ENCODE data around the gene CEACAM19.
"Not testable (repeated sequence)": the region's sequence is repeated elsewhere in the genome, so short reads cannot be mapped to it uniquely, and the experiment has no call there.

Gene CEACAM19

DNA sequence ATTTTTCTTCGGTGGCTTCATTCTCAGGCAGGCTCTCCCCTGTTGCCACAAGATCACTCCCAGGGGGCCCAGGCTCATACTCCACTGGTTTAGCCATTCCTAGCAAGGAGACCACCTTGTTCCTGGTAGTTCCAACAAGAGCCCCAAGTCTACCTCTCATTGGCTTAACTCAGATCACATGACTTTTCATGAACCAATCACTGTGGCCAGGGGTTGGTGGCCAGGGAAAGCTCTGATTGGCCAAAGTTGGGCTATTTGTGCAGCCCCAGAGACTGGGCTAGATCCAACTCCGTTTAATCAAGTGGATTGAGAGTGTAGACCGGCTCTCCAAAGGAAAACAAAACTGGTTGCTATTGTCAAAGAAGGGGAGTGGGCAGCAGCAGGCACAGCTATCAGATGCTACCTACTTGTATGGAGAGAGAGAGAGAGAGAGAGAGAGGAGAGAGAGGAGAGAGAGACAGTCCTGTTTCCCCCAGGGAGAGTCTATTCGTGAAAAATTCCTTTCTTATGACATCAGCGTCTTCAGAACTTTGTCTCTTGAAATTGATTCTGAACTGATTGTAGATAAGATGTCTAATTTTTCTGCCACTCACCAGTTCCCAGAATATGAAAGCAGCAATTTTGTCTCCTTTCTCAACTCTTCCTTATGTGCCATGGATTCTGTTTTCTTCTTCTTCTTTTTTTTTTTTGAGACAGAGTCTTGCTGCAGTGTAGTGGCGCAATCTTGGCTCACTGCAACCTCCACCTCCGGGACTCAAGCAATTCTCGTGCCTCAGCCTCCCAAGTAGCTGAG lies 5.9 kb downstream of the CEACAM19 start:
- no peak for DNase-seq

DNA sequence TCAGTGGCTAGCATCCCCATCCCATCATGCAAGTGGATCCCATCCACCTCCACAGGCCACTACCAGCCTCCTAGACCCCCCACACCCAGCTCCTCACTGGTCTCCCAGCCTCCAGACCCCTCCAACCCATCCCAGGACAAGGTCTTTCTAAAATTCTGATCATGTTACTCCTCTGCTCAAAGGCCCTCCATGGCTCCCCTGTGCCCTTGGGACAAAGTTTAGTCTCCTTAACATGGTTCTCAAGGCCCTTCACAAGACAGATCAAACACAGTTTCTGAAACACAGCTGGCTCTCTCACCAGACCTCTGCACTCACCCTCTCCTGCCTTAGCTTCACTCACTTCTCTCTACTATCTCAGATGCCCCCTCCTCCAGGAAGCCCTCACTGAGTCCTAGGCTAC lies 9.3 kb downstream of the CEACAM19 start:
- no peak for DNase-seq

DNA sequence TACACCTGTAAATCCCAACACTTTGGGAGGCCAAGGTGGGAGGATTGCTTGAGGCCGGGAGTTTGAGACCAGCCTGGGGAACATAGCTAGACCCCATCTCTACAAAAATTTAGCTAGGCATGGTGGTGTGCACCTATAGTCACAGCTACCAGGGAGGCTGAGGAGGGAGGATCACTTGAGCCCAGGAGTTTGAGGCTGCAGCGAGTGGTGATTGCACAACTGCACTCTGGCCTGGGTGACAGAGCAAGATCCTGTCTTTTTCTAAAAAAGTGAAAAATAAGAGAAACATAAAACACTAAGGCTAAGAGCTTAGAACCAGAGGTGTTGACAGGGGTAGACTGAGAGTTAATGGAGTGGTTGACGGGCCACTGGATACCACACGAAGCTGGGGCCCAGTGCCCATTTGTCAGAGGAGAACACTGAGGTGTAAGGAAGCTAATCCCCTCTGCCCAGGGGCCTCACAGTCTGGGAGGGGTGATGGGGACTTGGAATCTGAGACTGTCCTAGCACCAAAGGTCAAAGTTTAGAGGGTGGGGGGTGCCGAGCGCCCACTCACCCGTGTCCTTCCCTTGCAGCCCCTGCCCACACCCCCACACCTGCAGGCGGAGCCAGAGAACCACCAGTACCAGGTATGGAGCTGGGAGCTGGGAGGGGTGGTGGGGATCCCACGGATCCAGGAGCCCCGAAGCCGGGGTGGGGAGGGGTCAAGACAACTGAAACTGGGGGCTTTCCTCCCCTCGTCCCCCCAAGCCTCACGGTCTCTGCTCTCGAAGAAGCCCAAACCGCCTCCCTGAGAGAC lies 10.9 kb downstream of the CEACAM19 start:
- no peak for DNase-seq

DNA sequence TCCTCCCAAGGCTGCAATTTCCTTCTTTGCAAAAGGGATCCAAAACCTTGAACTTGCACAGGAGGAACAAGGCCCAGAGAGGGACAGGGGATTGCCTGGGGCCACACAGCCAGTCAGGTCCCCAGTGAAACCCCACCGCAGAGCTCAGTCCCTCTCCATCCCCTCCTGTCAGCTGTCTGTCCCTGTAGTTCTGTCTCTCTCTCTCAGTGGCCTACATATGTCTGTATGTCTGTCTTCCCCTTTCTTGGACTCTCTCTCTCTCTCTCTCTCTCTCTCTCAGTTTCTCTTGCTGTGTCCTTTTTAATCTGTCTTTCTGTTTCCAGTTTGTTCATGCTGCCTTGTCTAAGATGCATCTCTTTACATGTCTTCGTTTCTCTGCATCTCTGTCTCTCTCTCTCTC lies 11.5 kb downstream of the CEACAM19 start:
- no peak for DNase-seq

DNA sequence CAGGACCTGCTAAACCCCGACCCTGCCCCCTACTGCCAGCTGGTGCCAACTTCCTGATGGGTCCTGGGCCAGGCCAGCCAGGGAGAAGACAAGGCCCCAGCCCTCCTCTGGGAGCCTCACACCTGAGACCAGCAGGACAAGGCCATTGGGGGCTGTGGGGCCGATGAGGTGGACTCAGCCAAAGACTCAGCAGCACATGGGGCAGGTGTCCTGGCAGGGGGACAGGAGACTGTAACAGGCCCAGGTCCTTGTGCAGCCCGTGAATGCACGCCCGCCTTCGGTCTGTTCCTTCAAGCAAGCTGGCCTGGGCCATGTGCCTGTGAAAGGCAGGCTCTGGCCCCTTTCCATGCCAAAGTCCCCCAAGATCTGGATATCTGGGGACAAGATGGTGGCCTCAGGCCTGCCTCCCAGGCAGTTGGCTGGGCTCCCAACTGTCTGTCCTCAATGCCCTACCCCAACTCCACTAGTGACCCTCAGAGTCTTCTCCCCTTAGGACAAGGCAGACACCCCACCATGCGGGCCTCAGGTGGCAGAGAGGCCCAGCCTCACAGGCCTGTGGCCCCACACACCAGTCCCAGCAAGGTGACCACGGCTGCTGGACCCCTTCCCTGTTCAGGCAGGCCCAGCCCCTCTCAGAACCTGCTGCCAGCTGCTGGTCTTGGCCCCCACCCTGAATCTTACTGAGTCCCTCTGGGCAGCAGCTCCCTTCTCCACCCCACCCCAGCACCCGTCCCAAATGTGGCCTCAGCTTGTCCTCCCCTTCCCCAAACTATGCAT lies 12.3 kb downstream of the CEACAM19 start:
- DNase-seq: no peak

DNA sequence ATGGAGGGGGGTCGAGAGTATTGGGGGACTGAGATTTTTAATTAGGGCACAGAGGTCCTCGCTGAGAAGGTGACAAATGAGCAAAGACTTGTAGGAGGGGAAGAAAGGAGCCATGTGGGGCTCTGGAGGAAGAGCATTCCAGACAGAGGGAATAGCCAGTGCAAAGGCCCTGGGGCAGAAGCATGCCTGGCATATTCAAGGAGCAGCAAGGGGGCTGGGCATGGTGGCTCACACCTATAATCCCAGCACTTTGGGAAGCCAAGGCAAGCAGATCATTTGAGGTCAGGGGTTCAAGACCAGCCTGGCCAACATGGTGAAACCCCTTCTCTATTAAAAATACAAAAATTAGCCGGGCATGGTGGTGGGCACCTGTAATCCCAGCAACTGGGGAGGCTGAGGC lies 13.1 kb downstream of the CEACAM19 start:
- not testable (repeated sequence) for DNase-seq

DNA sequence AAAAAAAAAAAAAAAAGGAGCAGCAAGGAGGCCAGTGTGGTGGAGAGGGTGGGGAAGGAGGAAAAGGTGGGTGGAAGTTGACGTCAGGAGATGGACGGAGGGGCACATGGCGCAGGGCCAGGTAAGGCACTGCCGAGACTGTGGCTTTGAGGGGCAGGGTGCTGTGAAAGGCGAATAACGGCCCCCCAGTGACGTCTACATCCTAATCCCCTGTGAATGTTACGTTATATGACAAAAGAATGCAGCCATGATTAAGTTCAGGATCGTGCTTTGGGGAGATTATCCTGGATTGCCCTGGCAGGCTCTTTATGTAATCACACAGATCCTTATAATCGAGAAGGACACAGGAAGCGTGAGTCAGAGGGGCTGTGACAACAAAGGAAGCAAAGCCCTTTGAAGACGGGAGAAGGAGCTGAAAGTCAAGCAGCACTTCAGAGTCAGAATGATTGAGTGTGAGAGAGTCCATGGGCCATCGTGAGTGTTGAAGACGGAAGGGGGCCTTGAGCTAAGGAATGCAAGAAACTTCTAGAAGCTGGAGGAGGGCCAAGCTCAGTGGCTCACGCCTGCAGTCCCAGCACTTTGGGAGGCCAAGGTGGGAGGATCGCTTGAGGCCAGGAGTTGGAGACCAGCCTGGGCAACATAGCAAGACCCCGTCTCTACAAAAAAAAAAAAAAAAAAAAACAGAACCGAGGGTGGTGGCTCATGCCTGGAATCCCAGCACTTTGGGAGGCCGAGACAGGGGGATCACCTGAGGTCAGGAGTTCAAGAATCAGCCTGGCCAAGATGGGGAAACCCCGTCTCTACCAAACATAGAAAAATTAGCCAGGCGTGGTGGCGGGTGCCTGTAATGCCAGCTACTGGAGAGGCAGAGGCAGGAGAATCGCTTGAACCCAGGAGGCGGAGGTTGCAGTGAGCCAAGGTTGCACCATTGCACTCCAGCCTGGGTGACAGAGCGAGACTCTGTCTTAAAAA lies 13.9 kb downstream of the CEACAM19 start:
- no peak for DNase-seq

DNA sequence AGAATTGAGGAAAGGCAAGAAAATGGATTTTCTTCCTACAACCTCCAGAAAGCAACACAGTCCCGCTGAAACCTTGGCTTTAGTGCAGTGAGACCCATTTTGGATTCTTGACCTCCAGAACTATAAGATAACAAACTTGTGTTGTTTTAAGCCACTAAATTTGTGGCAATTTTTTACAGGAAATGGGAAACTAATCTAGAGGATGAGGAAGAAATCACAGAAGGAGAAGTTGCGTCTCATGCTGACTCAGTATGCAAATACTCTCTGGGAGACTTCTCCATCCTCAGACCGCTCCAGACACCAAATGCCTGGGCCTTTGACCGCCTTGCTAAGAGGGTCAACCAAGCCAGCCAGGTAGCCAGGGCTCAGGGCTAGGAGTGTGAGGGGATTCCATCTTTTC lies 14.6 kb downstream of the CEACAM19 start:
- no peak for DNase-seq

DNA sequence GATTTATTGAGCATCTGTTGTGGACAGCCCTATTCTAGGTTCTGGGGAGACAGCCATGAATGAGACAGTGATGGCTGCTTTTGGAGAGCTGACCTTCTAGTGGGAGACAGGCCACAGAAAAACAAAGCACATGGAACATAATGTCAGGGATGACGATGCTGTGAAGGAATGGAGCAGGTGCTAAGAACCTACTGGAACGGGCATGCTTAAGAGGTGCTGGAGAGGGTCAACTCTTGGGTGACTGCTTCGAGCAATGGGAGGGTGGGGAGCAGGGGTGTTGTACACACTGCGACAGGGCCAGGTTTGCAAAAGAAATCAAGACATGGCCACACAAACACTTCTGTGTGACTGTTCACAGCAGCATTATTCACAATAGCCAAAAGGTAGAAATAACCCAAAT lies 15.6 kb downstream of the CEACAM19 start:
- DNase-seq: no peak

DNA sequence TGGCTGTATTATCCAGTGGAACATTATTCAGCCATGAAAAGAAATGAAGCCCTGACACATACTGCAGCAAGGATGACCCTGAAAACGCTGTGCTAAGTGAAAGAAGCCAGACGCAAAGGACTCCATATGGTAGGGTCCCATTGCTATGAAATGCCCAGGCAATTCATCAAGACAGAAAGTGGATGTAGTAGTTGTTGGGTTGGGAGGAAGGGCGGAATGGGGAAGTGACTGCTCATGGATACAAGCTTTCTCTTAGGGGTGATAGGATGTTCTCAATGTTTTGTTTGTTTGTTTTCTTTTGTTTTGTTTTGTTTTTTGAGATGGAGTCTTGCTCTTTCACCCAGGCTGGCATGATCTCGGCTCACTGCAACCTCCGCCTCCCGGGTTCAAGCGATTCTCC lies 16.6 kb downstream of the CEACAM19 start:
- DNase-seq: no peak

DNA sequence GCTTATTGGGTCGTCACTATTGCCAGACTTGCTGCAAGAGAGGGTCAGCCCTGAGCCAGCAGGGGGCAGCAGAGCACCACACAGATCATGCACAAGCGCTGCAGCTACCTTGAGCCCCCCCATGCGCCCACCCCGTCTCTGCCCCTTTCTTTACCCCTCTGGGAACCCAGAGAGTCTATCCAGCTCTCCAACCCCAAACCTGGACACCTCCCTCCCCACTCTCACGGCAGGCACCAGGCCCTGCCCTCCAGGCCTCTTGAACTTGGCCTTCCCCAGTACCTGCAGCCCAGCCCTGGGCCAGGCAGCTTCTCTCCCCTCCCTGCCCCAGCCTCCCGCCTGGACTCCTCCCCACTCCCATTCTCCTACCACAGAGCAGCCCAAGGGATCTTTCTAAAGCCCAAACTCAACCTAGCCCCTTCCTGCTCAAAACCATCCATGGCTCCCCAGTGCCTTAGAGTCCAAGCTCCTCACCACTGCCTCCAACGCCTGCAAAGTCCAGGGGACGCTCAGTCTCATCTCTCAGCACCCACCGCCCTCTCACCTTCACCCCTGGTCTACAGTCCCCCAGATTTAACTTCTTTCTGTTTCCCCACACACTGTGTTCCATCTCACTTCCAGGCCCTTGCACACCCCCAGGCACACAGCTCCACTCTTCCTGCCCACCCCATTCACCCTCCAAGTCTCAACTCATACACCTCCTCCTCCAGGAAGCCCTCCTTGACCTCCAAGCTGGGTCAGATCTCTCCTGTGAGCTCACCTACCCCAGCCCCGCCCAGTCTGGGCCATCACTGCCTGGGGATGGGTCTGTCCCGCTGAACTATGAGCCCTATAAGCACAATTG lies 18.2 kb downstream of the CEACAM19 start:
- peak; percentile 10 for DNase-seq

DNA sequence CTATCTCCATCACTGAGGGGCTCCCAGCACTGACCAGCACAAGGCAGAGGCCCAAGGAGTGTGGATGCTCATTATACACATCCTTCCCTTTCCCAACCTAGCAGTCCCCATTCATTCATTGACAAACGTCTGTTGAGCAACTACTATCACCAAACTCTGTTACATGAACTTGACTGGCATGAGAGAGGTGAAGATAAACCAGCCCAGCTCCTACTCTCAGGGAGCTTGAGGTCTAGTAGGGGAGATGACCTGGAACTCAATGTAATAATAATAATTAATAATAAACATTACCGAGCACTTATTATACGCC lies 18.8 kb downstream of the CEACAM19 start:
- DNase-seq: no peak

DNA sequence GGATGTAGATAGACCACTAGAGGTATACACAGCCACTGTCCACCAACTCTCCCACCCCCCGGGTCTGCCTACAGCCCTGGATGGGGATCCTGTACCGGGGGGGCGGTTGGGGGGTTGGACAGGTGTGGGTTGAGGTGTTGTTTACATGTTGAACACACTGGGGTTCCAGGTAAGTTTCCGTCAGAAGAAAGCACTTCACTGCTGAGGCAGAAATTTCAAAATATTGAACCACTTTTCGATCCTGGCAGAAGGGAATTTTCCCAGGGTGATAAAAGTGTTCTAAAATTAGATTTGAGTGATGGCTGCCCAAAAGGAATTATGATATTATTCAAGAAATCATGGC lies 21.1 kb downstream of the CEACAM19 start:
- no peak for DNase-seq

DNA sequence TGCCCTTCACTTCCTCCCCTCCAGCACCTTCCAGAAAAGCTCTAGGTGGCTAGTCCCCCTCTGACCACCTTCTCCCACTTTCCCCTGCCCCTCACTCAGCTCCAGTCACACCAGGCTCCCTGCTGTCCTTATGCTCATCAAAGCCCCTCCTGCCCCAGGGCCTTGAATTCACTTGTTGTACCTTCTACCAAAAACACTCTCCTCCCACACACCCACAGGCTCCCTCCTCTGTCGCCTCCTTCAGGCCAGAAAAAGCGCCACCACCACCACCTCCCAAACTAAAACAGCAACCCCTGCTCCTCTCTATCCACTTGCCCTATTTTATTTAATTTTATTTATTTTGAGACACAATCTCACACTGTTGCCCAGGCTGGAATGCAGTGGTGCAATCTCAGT lies 22.9 kb downstream of the CEACAM19 start:
- DNase-seq: no peak

DNA sequence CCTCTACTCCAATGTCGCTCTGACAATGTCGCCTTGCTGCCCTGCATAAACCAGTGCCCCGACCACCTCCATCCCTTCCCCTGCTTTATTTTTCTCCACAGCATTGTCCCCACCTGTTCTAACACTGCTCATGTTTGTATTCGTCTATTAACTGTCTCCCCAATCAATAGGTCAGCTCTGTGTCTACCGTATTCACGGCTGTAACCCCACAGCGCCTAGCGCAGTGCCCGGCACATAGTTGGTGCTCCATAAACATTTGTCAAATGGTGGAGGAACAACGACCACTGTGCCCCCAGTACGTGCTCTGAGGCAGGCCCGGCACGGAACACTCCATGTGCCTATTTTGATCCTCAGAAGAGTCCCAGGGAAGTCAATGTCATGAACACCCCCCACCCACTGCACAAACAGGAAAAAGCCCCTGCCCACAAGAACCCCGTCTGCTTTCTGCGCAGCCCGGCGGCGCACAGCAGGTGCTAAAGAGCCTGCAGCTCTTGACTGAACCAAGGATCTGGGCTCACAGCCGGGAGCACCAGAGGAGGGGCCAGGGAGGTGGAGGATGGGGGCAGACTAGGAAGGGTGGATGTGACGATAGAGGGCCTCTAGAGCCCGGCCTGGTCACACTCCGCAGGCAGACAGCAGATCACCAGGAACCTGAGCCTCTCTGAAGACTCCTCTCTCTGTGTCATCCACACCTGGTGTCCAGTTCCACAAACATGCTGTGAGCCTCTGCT lies 25.8 kb downstream of the CEACAM19 start:
- DNase-seq: no peak

DNA sequence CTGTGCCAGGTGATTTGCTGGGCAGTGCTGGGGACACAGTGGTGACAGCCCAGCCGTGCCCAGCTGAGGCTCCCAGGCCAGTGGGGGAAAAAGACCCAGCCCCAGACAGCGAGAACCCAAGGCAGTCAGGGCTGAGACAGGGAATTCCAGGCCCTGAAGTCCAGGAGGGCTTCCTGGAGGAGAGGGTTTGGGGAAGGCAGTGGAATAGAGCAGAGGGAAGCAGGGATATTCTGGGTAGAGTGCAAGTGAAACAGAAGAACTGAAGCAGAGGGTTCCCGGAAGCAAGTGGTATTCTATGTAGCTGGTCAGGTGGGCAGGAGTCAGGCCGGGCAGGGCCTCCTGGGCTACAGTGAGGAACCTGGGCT lies 26.4 kb downstream of the CEACAM19 start:
- DNase-seq: no peak

DNA sequence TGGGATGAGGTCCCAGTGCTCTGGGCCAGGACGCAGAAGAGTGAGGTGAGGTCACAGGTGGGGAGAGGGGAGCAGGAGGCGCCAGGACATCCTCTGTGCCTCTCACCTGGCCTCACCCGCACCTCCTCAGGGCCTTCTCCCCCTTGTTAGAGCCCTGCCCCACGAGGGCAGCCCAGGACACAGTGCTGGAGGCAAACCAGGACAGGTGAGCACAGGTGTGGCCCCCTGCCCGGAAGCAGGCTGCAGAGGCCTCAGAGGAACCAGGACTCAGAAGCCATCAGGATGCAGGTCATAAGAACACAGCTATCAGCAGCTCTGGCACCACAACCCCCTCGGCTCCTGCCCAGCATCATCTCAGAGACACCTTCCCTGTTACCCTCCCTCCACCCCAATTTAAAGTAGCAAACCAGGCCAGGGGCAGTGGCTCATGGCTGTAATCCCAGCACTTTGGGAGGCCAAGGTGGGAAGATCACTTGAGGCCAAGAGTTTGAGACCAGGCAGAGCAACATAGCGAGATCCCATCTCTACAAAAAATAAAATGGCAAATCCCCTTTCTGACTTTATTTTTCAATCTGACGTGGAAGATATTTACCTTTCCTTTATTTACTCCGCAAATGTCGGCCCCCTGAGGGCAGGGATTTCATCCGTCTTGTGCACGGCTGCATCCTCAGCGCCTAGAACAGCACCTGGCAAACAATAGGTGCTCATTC lies 27.4 kb downstream of the CEACAM19 start, which contains the start of gene CEACAM16:
Gene CEACAM16, plus strand, starts transcription at position 660 of the 710 bp plus-strand sequence. CDS start 2,306 bp downstream, outside the sequence.
- no peak for DNase-seq

DNA sequence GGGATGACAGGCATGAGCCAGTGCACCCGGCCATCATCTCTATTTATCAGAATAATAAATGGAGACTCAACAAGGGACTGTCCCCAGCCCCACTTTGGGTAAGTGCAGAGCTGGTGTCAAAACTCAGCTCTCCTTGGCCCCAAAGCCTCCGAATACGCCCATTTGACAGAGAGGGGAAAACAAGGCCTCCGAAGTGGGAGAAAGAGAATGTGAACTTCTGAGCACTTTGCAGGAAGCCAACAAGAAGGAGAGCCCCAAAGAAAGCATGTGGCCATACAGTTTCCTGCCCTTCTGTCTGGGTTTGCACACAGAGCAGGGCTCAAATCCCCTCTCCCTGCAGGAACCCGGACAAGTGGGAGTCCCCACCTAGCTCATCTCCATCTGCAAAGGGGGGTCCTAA lies 29.3 kb downstream of the CEACAM19 start:
- no peak for DNase-seq

DNA sequence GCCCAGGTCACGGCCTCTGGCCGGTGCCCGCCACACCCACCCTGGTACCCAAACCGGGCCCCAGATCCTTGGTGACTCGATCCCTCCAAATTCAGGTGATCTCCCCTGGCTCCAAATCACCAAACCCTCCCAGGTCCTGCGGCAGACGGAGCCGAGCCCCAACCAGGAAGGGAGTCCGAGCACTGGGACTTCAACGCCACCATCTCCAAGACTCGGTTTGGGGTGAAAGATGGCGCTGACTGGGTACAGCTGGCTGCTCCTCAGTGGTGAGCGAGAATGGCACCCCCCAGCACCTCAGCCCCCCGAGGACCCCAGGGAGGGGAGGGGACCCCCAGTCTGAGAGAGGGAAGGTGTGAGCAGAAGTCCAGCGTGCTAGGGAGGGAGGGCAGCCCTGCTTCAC lies 29.9 kb downstream of the CEACAM19 start:
- no peak for DNase-seq

DNA sequence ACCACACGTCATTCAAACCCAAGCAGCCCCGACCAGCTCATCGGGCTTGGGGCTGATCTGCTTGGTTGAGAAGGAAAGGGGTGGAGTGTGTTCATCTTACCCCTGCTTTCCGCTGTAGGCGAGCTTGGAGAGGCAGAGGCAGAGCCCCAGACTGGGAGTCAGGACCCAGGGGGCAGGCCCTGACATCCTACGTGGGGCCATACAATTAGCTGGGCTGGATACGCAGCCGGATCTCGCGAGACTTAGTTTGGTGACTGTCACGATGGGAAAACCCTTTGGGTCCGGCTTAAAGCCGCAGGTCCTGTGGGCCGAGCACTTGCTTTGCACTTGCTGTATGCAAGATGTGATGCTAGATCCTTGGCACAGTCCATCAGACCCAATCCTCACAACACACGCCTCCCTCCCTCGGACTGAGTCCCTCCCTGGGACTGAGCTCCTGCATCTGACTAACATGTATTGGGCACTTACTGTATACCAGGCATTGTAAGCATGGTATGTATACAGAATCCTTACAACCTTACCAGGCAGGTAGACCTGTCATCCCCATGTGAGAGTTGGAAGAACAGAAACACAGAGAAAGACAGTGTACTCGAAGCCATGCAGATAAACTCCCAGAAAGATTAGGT lies 31.4 kb downstream of the CEACAM19 start:
- no peak for DNase-seq

Measured in NCI-H446 treated with DMSO at 0.1 percent for 48 hours (cell line).